ENCODE data around the gene OR11A1.
"Not testable (repeated sequence)": the region's sequence is repeated elsewhere in the genome, so short reads cannot be mapped to it uniquely, and the experiment has no call there.

OR11A1 gene

DNA sequence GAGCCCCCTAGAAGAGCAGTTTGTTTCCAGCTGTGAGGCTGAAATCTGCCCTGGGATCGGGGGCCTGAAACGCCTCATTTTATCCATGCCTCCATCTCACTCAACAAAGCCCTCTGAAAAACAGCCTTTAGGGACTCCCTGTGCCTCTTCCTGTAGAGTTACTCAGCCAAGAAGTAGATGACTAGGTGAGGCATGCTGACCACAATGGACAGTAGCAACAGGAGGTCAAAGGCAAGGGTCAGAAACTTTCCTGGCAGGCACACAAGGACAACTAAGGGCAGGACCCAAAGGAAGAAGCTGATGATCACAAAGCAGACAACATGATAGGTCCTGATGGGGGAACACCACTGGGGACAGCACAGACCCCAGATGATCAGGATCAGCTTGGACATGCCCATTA, 18.1 kb upstream of the OR11A1 start:
- Histone ChIP-seq H3K27ac (ENCODE audit: low read depth, low read length) (no peak overlapping the region), H3K36me3 (ENCODE audit: control insufficient read depth, insufficient read depth, low read length) (no peaks in the 10 kb centered on the region), H3K9ac (ENCODE audit: low read length) (no peak overlapping the region), H3K27me3 (ENCODE audit: control insufficient read depth, insufficient read depth, low read length) (no peaks in the 10 kb centered on the region), H3K4me1 (ENCODE audit: control insufficient read depth, insufficient read depth, low read length) (no peaks in the 10 kb centered on the region), H3K4me3 (ENCODE audit: low read length) (no peak overlapping the region)

GRCh38 chr6:29466241-29466640, 9.4 kb upstream of the OR11A1 start:
- no peaks in the 10 kb centered on the region for H3K36me3 ChIP-seq (ENCODE audit: control insufficient read depth, insufficient read depth, low read length)
- no peak overlapping the region for H3K27ac ChIP-seq (ENCODE audit: low read depth, low read length)
- H3K4me3 ChIP-seq (ENCODE audit: low read length) = no peak overlapping the region
- H3K27me3 ChIP-seq (ENCODE audit: control insufficient read depth, insufficient read depth, low read length) = no peaks in the 10 kb centered on the region
- no peak overlapping the region for H3K9ac ChIP-seq (ENCODE audit: low read length)
- H3K4me1 ChIP-seq (ENCODE audit: control insufficient read depth, insufficient read depth, low read length) = no peaks in the 10 kb centered on the region

GRCh38 chr6:29465801-29466200, 8.9 kb upstream of the OR11A1 start:
- Histone ChIP-seq H3K36me3 (ENCODE audit: control insufficient read depth, insufficient read depth, low read length) (no peaks in the 10 kb centered on the region), H3K9ac (ENCODE audit: low read length) (no peak overlapping the region), H3K27ac (ENCODE audit: low read depth, low read length) (no peak overlapping the region), H3K4me3 (ENCODE audit: low read length) (no peak overlapping the region), H3K4me1 (ENCODE audit: control insufficient read depth, insufficient read depth, low read length) (no peaks in the 10 kb centered on the region), H3K27me3 (ENCODE audit: control insufficient read depth, insufficient read depth, low read length) (no peaks in the 10 kb centered on the region)

DNA sequence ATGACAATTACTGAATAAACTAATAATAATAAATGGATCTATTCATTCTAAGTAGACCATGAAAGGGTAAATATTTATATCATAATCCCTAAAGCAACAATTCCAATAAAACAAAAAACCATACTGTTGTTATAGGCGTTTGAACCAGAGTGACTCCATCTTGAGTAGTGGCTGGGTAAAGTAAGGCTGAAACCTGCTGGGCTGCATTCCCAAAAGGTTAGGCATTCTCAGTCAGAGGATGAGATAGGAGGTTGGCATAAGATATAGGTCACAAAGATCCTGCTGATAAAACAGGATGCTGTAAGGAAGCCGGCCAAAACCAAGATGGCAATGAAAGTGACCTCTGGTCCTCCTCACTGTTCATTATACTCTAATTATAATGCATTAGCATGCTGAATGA, 8.4 kb upstream of the OR11A1 start:
- Histone ChIP-seq H3K36me3 (ENCODE audit: control insufficient read depth, insufficient read depth, low read length) (no peaks in the 10 kb centered on the region), H3K27me3 (ENCODE audit: control insufficient read depth, insufficient read depth, low read length) (no peaks in the 10 kb centered on the region), H3K4me1 (ENCODE audit: control insufficient read depth, insufficient read depth, low read length) (no peaks in the 10 kb centered on the region), H3K4me3 (ENCODE audit: low read length) (no peak overlapping the region), H3K27ac (ENCODE audit: low read depth, low read length) (no peak overlapping the region), H3K9ac (ENCODE audit: low read length) (no peak overlapping the region)

DNA sequence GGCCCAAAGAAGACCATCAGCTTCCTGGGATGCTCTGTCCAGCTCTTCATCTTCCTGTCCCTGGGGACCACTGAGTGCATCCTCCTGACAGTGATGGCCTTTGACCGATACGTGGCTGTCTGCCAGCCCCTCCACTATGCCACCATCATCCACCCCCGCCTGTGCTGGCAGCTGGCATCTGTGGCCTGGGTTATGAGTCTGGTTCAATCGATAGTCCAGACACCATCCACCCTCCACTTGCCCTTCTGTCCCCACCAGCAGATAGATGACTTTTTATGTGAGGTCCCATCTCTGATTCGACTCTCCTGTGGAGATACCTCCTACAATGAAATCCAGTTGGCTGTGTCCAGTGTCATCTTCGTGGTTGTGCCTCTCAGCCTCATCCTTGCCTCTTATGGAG, 5.2 kb upstream of the OR11A1 start:
- H3K9ac ChIP-seq (ENCODE audit: low read length) = no peak overlapping the region
- H3K27me3 ChIP-seq (ENCODE audit: control insufficient read depth, insufficient read depth, low read length) = no peaks in the 10 kb centered on the region
- H3K27ac ChIP-seq (ENCODE audit: low read depth, low read length) = no peak overlapping the region
- H3K36me3 ChIP-seq (ENCODE audit: control insufficient read depth, insufficient read depth, low read length) = no peaks in the 10 kb centered on the region
- no peak overlapping the region for H3K4me3 ChIP-seq (ENCODE audit: low read length)
- no peaks in the 10 kb centered on the region for H3K4me1 ChIP-seq (ENCODE audit: control insufficient read depth, insufficient read depth, low read length)

GRCh38 chr6:29461021-29461814, 4.3 kb upstream of the OR11A1 start:
- Histone ChIP-seq H3K4me3 (ENCODE audit: low read length) (no peak overlapping the region), H3K9ac (ENCODE audit: low read length) (no peak overlapping the region)

DNA sequence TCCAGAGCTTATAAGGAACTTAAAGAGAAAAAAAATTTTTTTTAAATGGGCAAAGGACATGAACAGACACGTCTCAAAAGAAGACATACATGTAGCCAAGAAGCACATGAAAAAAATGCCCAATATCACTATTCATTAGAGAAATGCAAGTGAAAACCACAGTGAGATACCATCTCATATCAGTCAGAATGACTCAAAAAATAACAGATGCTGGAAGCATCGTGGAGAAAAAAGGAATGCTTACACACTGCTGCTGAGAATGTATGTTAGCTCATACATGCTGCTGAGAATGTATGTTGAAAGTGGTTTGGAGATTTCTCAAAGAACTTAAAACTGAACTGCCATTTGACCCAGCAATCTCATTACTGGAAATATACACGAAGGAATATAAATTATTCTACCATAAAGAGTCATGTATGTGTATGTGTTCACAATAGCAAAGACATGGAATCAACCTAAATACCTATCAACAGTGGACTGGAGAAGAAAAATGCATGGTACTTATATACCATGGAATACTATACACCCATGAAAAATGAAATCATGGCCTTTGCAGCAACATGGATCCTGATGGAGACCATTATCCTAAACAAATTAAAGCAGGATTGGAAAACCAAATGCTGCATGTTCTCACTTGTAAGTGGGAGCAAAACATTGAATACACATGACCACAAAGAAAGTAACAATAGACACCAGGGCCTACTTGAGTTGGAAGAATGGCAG, 5.2 kb downstream of the OR11A1 start:
- Histone ChIP-seq H3K36me3 (ENCODE audit: control insufficient read depth, insufficient read depth, low read length) (no peaks in the 10 kb centered on the region), H3K27ac (ENCODE audit: low read depth, low read length) (no peak overlapping the region), H3K27me3 (ENCODE audit: control insufficient read depth, insufficient read depth, low read length) (no peaks in the 10 kb centered on the region), H3K4me1 (ENCODE audit: control insufficient read depth, insufficient read depth, low read length) (no peaks in the 10 kb centered on the region), H3K9ac (ENCODE audit: low read length) (no peak overlapping the region), H3K4me3 (ENCODE audit: low read length) (no peak overlapping the region)

More at GRCh38 chr6:29461021-29461814, 4.3 kb upstream of the OR11A1 start:
- Histone ChIP-seq H3K27ac (ENCODE audit: low read depth, low read length) (no peak overlapping the region), H3K27me3 (ENCODE audit: control insufficient read depth, insufficient read depth, low read length) (no peaks in the 10 kb centered on the region), H3K36me3 (ENCODE audit: control insufficient read depth, insufficient read depth, low read length) (no peaks in the 10 kb centered on the region), H3K4me1 (ENCODE audit: control insufficient read depth, insufficient read depth, low read length) (no peaks in the 10 kb centered on the region)

DNA sequence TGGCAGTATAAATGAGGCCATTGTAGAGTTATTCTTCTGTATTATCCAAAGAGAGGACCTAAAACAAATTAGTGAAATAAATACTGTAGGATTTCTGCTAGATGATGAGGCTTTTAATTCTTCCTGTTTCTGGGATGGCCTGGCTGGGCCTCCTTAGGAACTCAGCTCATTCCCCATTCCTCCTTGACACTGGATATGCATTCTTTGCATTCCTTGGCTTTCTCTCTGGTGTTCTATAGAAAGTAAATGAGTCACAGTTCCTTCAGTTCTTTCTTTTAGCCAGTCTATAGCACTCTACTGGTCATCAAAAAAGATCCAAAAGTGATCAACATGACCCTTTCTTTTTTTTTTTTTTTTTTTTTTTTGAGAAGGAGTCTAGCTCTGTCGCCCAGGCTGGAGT, 9.2 kb downstream of the OR11A1 start:
- no peaks in the 10 kb centered on the region for H3K27me3 ChIP-seq (ENCODE audit: control insufficient read depth, insufficient read depth, low read length)

GRCh38 chr6:29444031-29444430, 12.8 kb downstream of the OR11A1 start:
- H3K27me3 ChIP-seq (ENCODE audit: control insufficient read depth, insufficient read depth, low read length); H3K36me3 ChIP-seq (ENCODE audit: control insufficient read depth, insufficient read depth, low read length); H3K4me3 ChIP-seq (ENCODE audit: low read length); H3K27ac ChIP-seq (ENCODE audit: low read depth, low read length); H3K9ac ChIP-seq (ENCODE audit: low read length); H3K4me1 ChIP-seq (ENCODE audit: control insufficient read depth, insufficient read depth, low read length): not testable (repeated sequence)

More for the DNA sequence above, 9.2 kb downstream of the OR11A1 start:
- H3K27ac ChIP-seq (ENCODE audit: low read depth, low read length) = no peak overlapping the region
- H3K4me3 ChIP-seq (ENCODE audit: low read length) = no peak overlapping the region
- H3K4me1 ChIP-seq (ENCODE audit: control insufficient read depth, insufficient read depth, low read length) = no peaks in the 10 kb centered on the region
- H3K36me3 ChIP-seq (ENCODE audit: control insufficient read depth, insufficient read depth, low read length) = no peaks in the 10 kb centered on the region
- H3K9ac ChIP-seq (ENCODE audit: low read length) = no peak overlapping the region

DNA sequence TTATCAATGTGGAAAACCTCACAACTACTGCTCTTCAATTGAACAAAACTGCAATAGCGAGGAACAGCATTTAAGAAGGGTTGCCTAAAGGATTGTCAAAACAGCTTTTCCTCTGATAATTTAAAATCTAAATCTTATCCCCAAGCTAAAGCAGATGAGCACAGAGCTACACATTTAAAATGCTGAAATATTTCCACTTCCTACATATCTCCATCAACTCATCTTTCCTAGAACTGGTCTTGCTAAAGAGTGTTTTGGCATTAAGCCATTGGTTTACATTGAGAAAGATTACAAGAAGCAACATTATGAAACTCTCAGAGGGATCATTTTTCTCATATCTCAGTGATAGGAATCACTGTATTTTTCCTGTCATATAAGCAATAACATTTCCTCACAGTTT, 14.2 kb downstream of the OR11A1 start:
- Histone ChIP-seq H3K4me3 (ENCODE audit: low read length) (no peak overlapping the region), H3K4me1 (ENCODE audit: control insufficient read depth, insufficient read depth, low read length) (no peaks in the 10 kb centered on the region), H3K27me3 (ENCODE audit: control insufficient read depth, insufficient read depth, low read length) (no peaks in the 10 kb centered on the region), H3K9ac (ENCODE audit: low read length) (no peak overlapping the region), H3K27ac (ENCODE audit: low read depth, low read length) (no peak overlapping the region), H3K36me3 (ENCODE audit: control insufficient read depth, insufficient read depth, low read length) (no peaks in the 10 kb centered on the region)

GRCh38 chr6:29439006-29439405, 17.9 kb downstream of the OR11A1 start, which contains the start of gene OR10C1:
TSS of gene OR10C1 (plus strand) at chr6:29439306. CDS start at chr6:29440016, 710 bp downstream.
- Histone ChIP-seq H3K9ac (ENCODE audit: low read length) (no peak within 1 kb of the TSS), H3K4me1 (ENCODE audit: control insufficient read depth, insufficient read depth, low read length) (no peaks in the 10 kb centered on the region), H3K36me3 (ENCODE audit: control insufficient read depth, insufficient read depth, low read length) (no peaks in the 10 kb centered on the region), H3K27ac (ENCODE audit: low read depth, low read length) (no peak within 1 kb of the TSS), H3K4me3 (ENCODE audit: low read length) (no peak within 1 kb of the TSS), H3K27me3 (ENCODE audit: control insufficient read depth, insufficient read depth, low read length) (no peaks in the 10 kb centered on the region)

DNA sequence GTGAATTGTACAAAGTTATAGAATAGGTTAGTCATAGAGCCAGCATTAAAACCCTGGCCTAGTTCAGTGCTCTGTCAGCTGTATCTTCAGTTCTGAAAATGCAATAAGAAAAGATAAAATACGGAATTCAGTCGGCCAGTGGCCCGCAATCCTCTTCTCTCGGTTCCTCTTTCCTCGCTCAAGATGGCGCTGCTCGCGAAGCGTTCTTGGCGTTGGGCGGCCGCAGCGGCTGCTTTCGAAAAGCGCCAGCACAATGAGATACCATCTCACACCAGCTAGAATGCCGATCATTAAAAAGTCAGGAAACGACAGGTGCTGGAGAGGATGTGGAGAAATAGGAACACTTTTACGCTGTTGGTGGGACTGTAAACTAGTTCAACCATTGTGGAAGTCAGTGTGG, 20.1 kb downstream of the OR11A1 start:
- not testable (repeated sequence) for H3K27ac ChIP-seq (ENCODE audit: low read depth, low read length); H3K27me3 ChIP-seq (ENCODE audit: control insufficient read depth, insufficient read depth, low read length); H3K4me1 ChIP-seq (ENCODE audit: control insufficient read depth, insufficient read depth, low read length); H3K9ac ChIP-seq (ENCODE audit: low read length); H3K36me3 ChIP-seq (ENCODE audit: control insufficient read depth, insufficient read depth, low read length); H3K4me3 ChIP-seq (ENCODE audit: low read length)

DNA sequence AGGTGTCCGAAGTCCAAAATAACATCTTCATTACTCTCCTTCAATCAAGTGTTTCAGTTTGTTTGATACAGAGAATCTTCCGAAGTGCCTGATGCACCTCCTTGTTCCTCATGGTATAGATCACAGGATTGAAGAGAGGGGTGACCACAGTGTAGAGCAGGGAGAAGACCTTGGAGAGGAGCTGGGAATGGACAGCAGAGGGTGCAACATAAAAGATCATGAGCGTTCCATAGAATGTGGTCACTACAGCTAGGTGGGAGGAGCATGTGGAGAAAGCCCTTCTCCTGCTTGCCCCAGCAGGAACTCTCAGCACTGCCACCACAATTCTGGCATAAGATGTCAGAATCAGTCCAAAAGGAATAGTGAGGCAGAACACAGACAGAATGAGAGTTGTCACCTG, 30.2 kb downstream of the OR11A1 start:
- no peaks in the 10 kb centered on the region for H3K36me3 ChIP-seq (ENCODE audit: control insufficient read depth, insufficient read depth, low read length)
- H3K27ac ChIP-seq (ENCODE audit: low read depth, low read length) = no peak overlapping the region
- no peak overlapping the region for H3K9ac ChIP-seq (ENCODE audit: low read length)
- H3K4me3 ChIP-seq (ENCODE audit: low read length) = no peak overlapping the region
- no peaks in the 10 kb centered on the region for H3K4me1 ChIP-seq (ENCODE audit: control insufficient read depth, insufficient read depth, low read length)
- H3K27me3 ChIP-seq (ENCODE audit: control insufficient read depth, insufficient read depth, low read length) = no peaks in the 10 kb centered on the region
